Neuronal stem cell (in vitro differentiated cells): Measurements from ENCODE around the gene NTSR1.
A peak's percentile ranks its signal among the peaks of the same experiment; 100 is the strongest.

Experiments
- DNase-seq: peaks from one replicate; pipeline ENCODE4 v3.0.0-alpha.2; 2013; ENCODE audit warnings: low spot score
- H2AFZ ChIP-seq: one replicate; pipeline ENCODE4 v1.6.1; 2013; ENCODE audit warnings: mild to moderate bottlenecking, low read length, inconsistent platforms
- H2AK5ac ChIP-seq: 2 replicates; pipeline ENCODE4 v1.6.1; 2013; ENCODE audit warnings: low read depth, mild to moderate bottlenecking, inconsistent platforms, low read length, moderate library complexity, mixed read lengths
- H2BK120ac ChIP-seq: 2 replicates; pipeline ENCODE4 v1.6.1; 2013; ENCODE audit warnings: low read depth, mild to moderate bottlenecking, inconsistent platforms, low read length, moderate library complexity, mixed read lengths
- H2BK12ac ChIP-seq: one replicate; pipeline ENCODE4 v1.6.1; 2013; ENCODE audit warnings: low read length, inconsistent platforms
- H2BK15ac ChIP-seq: 2 replicates; pipeline ENCODE4 v1.6.1; 2013; ENCODE audit warnings: mild to moderate bottlenecking, low read length, inconsistent platforms, mixed read lengths
- H2BK5ac ChIP-seq: one replicate; pipeline ENCODE4 v1.6.1; 2013; ENCODE audit warnings: inconsistent platforms, mild to moderate bottlenecking, low read length, moderate library complexity
- H3K14ac ChIP-seq: one replicate; pipeline ENCODE4 v1.6.1; 2013; ENCODE audit warnings: low read length, inconsistent platforms
- H3K18ac ChIP-seq: 2 replicates; pipeline ENCODE4 v1.6.1; 2013; ENCODE audit warnings: low read length, inconsistent platforms
- H3K23ac ChIP-seq: 2 replicates; pipeline ENCODE4 v1.6.1; 2013; ENCODE audit warnings: low read depth, mild to moderate bottlenecking, mixed read lengths, low read length, inconsistent platforms; ENCODE audit not compliant: poor library complexity
- H3K27ac ChIP-seq: replicated peaks from 3 replicates; pipeline ENCODE4 v1.5.1; 2013; ENCODE audit warnings: low read length, inconsistent platforms
- H3K27me3 ChIP-seq, 3 experiments: 2 replicates each; pipeline ENCODE4 v1.6.1; 2013; ENCODE audit warnings: low read length in 3 of 3, mild to moderate bottlenecking in 2 of 3, inconsistent platforms in 1 of 3, low read depth in 1 of 3, mixed read lengths in 1 of 3, moderate library complexity in 1 of 3; ENCODE audit not compliant: control insufficient read depth in 3 of 3, insufficient read depth in 3 of 3
- H3K36me3 ChIP-seq, 2 donors: replicated peaks in 1 of 2; 2 replicates each; pipeline ENCODE4 v1.6.1; 2013; ENCODE audit warnings: low read length in 2 of 2; ENCODE audit not compliant: control insufficient read depth in 2 of 2, insufficient read depth in 2 of 2
- H3K4ac ChIP-seq: 2 replicates; pipeline ENCODE4 v1.6.1; 2013; ENCODE audit warnings: inconsistent platforms, mild to moderate bottlenecking, low read length, moderate library complexity
- H3K4me1 ChIP-seq, 2 donors: 1 replicate in 1 of 2; 2 replicates in 1 of 2; pipeline ENCODE4 v1.6.1; 2013; ENCODE audit warnings: low read length in 2 of 2, low read depth in 1 of 2; ENCODE audit not compliant: control insufficient read depth in 2 of 2, insufficient read depth in 1 of 2
- H3K4me2 ChIP-seq: one replicate; pipeline ENCODE4 v1.6.1; 2013; ENCODE audit warnings: mild to moderate bottlenecking, low read length, inconsistent platforms; ENCODE audit not compliant: insufficient read depth, poor library complexity, severe bottlenecking
- H3K4me3 ChIP-seq, 2 donors: 2 replicates each; pipeline ENCODE4 v1.5.1; 2013; ENCODE audit warnings: low read length in 2 of 2, mild to moderate bottlenecking in 2 of 2, inconsistent platforms in 1 of 2, moderate library complexity in 1 of 2
- H3K79me1 ChIP-seq: one replicate; pipeline ENCODE4 v1.6.1; 2013; ENCODE audit warnings: low read depth, mild to moderate bottlenecking, inconsistent platforms, low read length, moderate library complexity
- H3K9ac ChIP-seq: one replicate; pipeline ENCODE4 v1.6.1; 2013; ENCODE audit warnings: mild to moderate bottlenecking, low read depth, low read length, inconsistent platforms; ENCODE audit not compliant: poor library complexity
- H3K9me3 ChIP-seq, 2 donors: replicated peaks in 1 of 2; 2 replicates each; pipeline versions ENCODE3 to v1.6.1; 2013; ENCODE audit warnings: low read length in 2 of 2, mild to moderate bottlenecking in 2 of 2, inconsistent platforms in 1 of 2, low read depth in 1 of 2, mixed read lengths in 1 of 2, moderate library complexity in 1 of 2; ENCODE audit not compliant: control insufficient read depth in 2 of 2, insufficient read depth in 1 of 2
- H4K8ac ChIP-seq: one replicate; pipeline ENCODE4 v1.6.1; 2013; ENCODE audit warnings: low read depth, mild to moderate bottlenecking, inconsistent platforms, low read length, moderate library complexity
- H4K91ac ChIP-seq: one replicate; pipeline ENCODE4 v1.6.1; 2013; ENCODE audit warnings: low read length, low read depth, mild to moderate bottlenecking, inconsistent platforms; ENCODE audit not compliant: poor library complexity
- WGBS, 2 donors: extraction: QIAGEN DNeasy Blood & Tissue Kit; methylation state at CpG; one replicate each; pipeline ENCODE4 v1.1.7; 2013; ENCODE audit warnings: missing lambda C conversion rate in 2 of 2, mixed read lengths in 1 of 2; ENCODE audit not compliant: insufficient read length in 2 of 2, insufficient replicate concordance in 1 of 2; ENCODE audit errors: extremely low coverage in 2 of 2; 5-methylcytosine and 5-hydroxymethylcytosine counted together

Gene NTSR1

GRCh38 chr20:62790075-62790474, 81.4 kb downstream of the NTSR1 start:
- H3K23ac ChIP-seq = peak overlapping the region; percentile 40
- no peak overlapping the region for H3K4ac ChIP-seq
- peak overlapping the region; percentile 42 for H3K14ac ChIP-seq
- peaks cover 18 to 22% of the 10 kb centered on the region in 2 donors for H3K4me1 ChIP-seq
- peak overlapping the region; percentile 9 for H3K18ac ChIP-seq
- H3K27ac ChIP-seq = no peak overlapping the region
- DNase-seq = no peak
- no peak overlapping the region for H3K4me2 ChIP-seq
- H3K79me1 ChIP-seq = no peaks in the 10 kb centered on the region
- peak overlapping the region; percentile 33 for H2BK12ac ChIP-seq
- H2AK5ac ChIP-seq = no peak overlapping the region
- H2BK120ac ChIP-seq = no peak overlapping the region
- H2AFZ ChIP-seq = no peak overlapping the region
- peaks cover 0 to 2% of the 10 kb centered on the region in 2 donors for H3K9me3 ChIP-seq
- peak overlapping the region in 1 of 2 donors; percentile 29 for H3K4me3 ChIP-seq
- no peak overlapping the region for H4K8ac ChIP-seq
- H3K27me3 ChIP-seq = peaks cover 0 to 22% (median 20%) of the 10 kb centered on the region in 3 experiments
- peak overlapping the region; percentile 70 for H3K9ac ChIP-seq
- WGBS, 2 donors = no CpG with 5 or more reads among the region's 12 CpGs
- no peak overlapping the region for H4K91ac ChIP-seq
- no peak overlapping the region for H2BK15ac ChIP-seq
- H2BK5ac ChIP-seq = no peak overlapping the region
- no peaks in the 10 kb centered on the region for H3K36me3 ChIP-seq

DNA sequence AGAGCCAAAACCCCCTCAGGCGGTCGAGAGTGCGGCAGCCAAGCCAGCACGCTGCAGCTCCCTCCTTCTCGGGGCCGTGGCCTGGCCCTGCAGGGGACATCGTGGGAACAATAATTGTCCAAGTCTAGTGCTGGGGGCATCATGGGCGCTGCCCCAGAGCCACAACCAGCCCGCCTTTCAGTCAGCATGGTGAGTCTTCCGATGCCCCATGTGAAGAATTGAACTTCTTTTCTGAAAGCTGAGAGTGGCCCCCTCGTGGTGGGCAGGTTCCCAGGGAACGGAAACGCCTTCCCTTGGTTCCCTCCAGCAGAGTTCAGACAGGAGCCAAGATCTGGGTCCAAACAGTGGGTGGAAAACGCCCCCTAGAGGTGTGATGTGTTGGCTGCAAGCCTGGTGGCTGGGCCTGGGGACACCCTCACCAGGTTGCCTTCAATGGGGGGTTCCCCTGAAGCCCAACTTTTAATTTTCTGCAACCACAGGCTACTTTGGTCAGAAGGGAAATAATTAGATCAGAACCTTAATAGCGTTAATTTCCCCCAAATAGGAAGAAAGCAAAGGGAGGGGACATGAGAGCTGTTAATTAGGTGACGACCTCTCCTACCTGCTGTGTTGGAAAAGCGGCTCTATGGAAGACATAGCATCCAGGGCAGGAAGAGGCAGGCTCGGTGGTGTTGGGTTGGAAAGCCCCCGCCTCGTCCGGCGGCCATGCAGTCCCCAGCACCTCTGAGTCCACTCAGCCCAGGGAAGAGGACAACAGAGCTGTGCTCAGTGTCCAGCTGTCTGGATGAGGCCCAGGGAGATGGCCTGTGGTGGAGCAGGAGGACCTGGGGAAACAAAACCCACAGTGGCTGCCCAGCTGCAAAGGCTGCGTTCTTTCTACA, 82.9 kb downstream of the NTSR1 start:
- Histone ChIP-seq H4K8ac (no peak overlapping the region), H3K4me1 (peaks cover 10 to 13% of the 10 kb centered on the region in 2 donors), H3K14ac (peak overlapping the region; percentile 11), H2BK15ac (peak overlapping the region; percentile 90), H3K9me3 (peaks cover 0 to 2% of the 10 kb centered on the region in 2 donors), H3K18ac (peak overlapping the region; percentile 94), H3K23ac (no peak overlapping the region), H2BK12ac (peak overlapping the region; percentile 59), H3K27me3 (peaks cover 4 to 30% (median 17%) of the 10 kb centered on the region in 3 experiments), H3K4me3 (peak overlapping the region in 1 of 2 donors; percentile 17), H3K27ac (no peak overlapping the region), H4K91ac (no peak overlapping the region), H3K4ac (no peak overlapping the region), H2BK5ac (no peak overlapping the region), H3K9ac (no peak overlapping the region), H3K36me3 (no peaks in the 10 kb centered on the region), H2AK5ac (peak overlapping the region; percentile 65), H3K79me1 (no peaks in the 10 kb centered on the region), H2BK120ac (no peak overlapping the region), H3K4me2 (no peak overlapping the region), H2AFZ (peak overlapping the region; percentile 50)
- DNase-seq = peak; percentile 87
- no CpG with 5 or more reads among the region's 23 CpGs for WGBS, 2 donors

- H3K9ac ChIP-seq = no peak overlapping the region
- no peak overlapping the region for H4K8ac ChIP-seq
- H3K4me2 ChIP-seq = no peak overlapping the region
- H3K14ac ChIP-seq = no peak overlapping the region
- peaks cover 4 to 30% (median 16%) of the 10 kb centered on the region in 3 experiments for H3K27me3 ChIP-seq
- peaks cover 14 to 18% of the 10 kb centered on the region in 2 donors for H3K4me1 ChIP-seq
- H2BK12ac ChIP-seq = peak overlapping the region; percentile 59
- H2BK15ac ChIP-seq = peak overlapping the region; percentile 90
- peak overlapping the region; percentile 65 for H2AK5ac ChIP-seq
- H3K23ac ChIP-seq = no peak overlapping the region
- no CpG with 5 or more reads among the region's 9 CpGs for WGBS, 2 donors
- H2BK120ac ChIP-seq = no peak overlapping the region
- H3K4ac ChIP-seq = no peak overlapping the region
- H3K9me3 ChIP-seq = peaks cover 0 to 2% of the 10 kb centered on the region in 2 donors
- no peak for DNase-seq
- H3K36me3 ChIP-seq = peaks cover 0 to under 1% of the 10 kb centered on the region in 2 donors
- H3K18ac ChIP-seq = no peak overlapping the region
- H2AFZ ChIP-seq = no peak overlapping the region
- H4K91ac ChIP-seq = no peak overlapping the region
- H2BK5ac ChIP-seq = no peak overlapping the region
- no peak overlapping the region for H3K4me3 ChIP-seq
- H3K79me1 ChIP-seq = peaks cover 4% of the 10 kb centered on the region
- no peak overlapping the region for H3K27ac ChIP-seq
These were observed 83.7 kb downstream of the NTSR1 start for GRCh38 chr20:62792182-62792939.
